NCI-H2171 treated with DMSO at 0.1 percent for 48 hours (cell line): Measurements from ENCODE around the gene C13orf46.
"Not testable (repeated sequence)": the region's sequence is repeated elsewhere in the genome, so short reads cannot be mapped to it uniquely, and the experiment has no call there.

ENCODE experiments used
- DNase-seq: peaks from one replicate; lab custom pipeline; 2025; lab: John Stamatoyannopoulos, UW

The C13orf46 gene

GRCh38 chr13:113973218-113974164 lies at the start of gene C13orf46:
TSS of gene C13orf46 (minus strand) at chr13:113974076. CDS start at chr13:113973997, 79 bp downstream.
- no peak for DNase-seq

- no peak for DNase-seq
These were observed 49.0 kb upstream of the C13orf46 start for GRCh38 chr13:114022876-114023275.

- DNase-seq, result no peak
These were observed 48.4 kb upstream of the C13orf46 start for GRCh38 chr13:114022309-114022669.

- peak; percentile 86 for DNase-seq
These were observed 47.8 kb upstream of the C13orf46 start for GRCh38 chr13:114021464-114022308.

GRCh38 chr13:114020750-114021463 lies 47.0 kb upstream of the C13orf46 start:
- no peak for DNase-seq

GRCh38 chr13:114020134-114020533 lies 46.3 kb upstream of the C13orf46 start:
- DNase-seq, result not testable (repeated sequence)

- no peak for DNase-seq
These were observed 45.5 kb upstream of the C13orf46 start for GRCh38 chr13:114019367-114019766.

GRCh38 chr13:114018461-114019055 lies 44.7 kb upstream of the C13orf46 start:
- DNase-seq, result no peak

GRCh38 chr13:114017966-114018365 lies 44.1 kb upstream of the C13orf46 start:
- DNase-seq, result no peak

- no peak for DNase-seq
These were observed 43.3 kb upstream of the C13orf46 start for GRCh38 chr13:114017028-114017630.

GRCh38 chr13:114016321-114017027 lies 42.6 kb upstream of the C13orf46 start:
- no peak for DNase-seq

GRCh38 chr13:114015969-114016295 lies 42.1 kb upstream of the C13orf46 start:
- no peak for DNase-seq

- peak; percentile 67 for DNase-seq
These were observed 41.5 kb upstream of the C13orf46 start for GRCh38 chr13:114015111-114015968.

- DNase-seq, result no peak
These were observed 40.2 kb upstream of the C13orf46 start for GRCh38 chr13:114013952-114014629.

GRCh38 chr13:114013336-114013735 lies 39.5 kb upstream of the C13orf46 start:
- no peak for DNase-seq

GRCh38 chr13:114012921-114013320 lies 39.0 kb upstream of the C13orf46 start:
- no peak for DNase-seq

GRCh38 chr13:114012141-114012540 lies 38.3 kb upstream of the C13orf46 start:
- DNase-seq, result no peak

- no peak for DNase-seq
These were observed 37.4 kb upstream of the C13orf46 start for GRCh38 chr13:114011226-114011625.

- no peak for DNase-seq
These were observed 36.7 kb upstream of the C13orf46 start for GRCh38 chr13:114010401-114011101.
